Measurements from ENCODE around the gene RBPJL. TPM values are rescaled to one million over a fixed set of nuclear protein-coding genes. Genes with fewer than 3 reads are reported as not detected.

The RBPJL gene
- total RNA-seq, 2 donors from 2014 or later, result not detected

- intact Hi-C loops (cut with DNase I), result loop anchor here in 1 of 2 donors (1.0 kb wide), 1 partner anchor 9 kb away; no protein-coding TSS in a partner anchor
- DNase-seq (ENCODE audit: low spot score), result peak; percentile 86
Measured at GRCh38 chr20:45337367-45338120, 30.9 kb downstream of the RBPJL start.

GRCh38 chr20:45338121-45339030, 31.7 kb downstream of the RBPJL start:
- intact Hi-C loops (cut with DNase I), result no loop called here
- DNase-seq (ENCODE audit: low spot score), result peak; percentile 57

GRCh38 chr20:45339084-45339483, 32.4 kb downstream of the RBPJL start:
- DNase-seq (ENCODE audit: low spot score), result peak; percentile 38
- intact Hi-C loops (cut with DNase I), result no loop called here

- intact Hi-C loops (cut with DNase I), result no loop called here
- DNase-seq (ENCODE audit: low spot score), result no peak
Measured at GRCh38 chr20:45339799-45340198, 33.2 kb downstream of the RBPJL start.

GRCh38 chr20:45340236-45340847, 33.7 kb downstream of the RBPJL start:
- intact Hi-C loops (cut with DNase I), result no loop called here
- no peak for DNase-seq (ENCODE audit: low spot score)

- intact Hi-C loops (cut with DNase I), result no loop called here
- no peak for DNase-seq (ENCODE audit: low spot score)
Measured at GRCh38 chr20:45340951-45341350, 34.3 kb downstream of the RBPJL start.

- intact Hi-C loops (cut with DNase I), result no loop called here
- DNase-seq (ENCODE audit: low spot score), result no peak
Measured at GRCh38 chr20:45341579-45341938, 34.9 kb downstream of the RBPJL start.

- peak; percentile 84 for DNase-seq (ENCODE audit: low spot score)
- intact Hi-C loops (cut with DNase I), result no loop called here
Measured at GRCh38 chr20:45341939-45342854, 35.6 kb downstream of the RBPJL start.

GRCh38 chr20:45342855-45343531, 36.4 kb downstream of the RBPJL start:
- DNase-seq (ENCODE audit: low spot score), result no peak
- intact Hi-C loops (cut with DNase I), result no loop called here

- intact Hi-C loops (cut with DNase I), result no loop called here
- peak; percentile 34 for DNase-seq (ENCODE audit: low spot score)
Measured at GRCh38 chr20:45343532-45344167, 37.0 kb downstream of the RBPJL start.

GRCh38 chr20:45344168-45344860, 37.7 kb downstream of the RBPJL start:
- peak; percentile 86 for DNase-seq (ENCODE audit: low spot score)
- intact Hi-C loops (cut with DNase I), result no loop called here

GRCh38 chr20:45345104-45345936, 38.7 kb downstream of the RBPJL start:
- intact Hi-C loops (cut with DNase I), result no loop called here
- peak; percentile 74 for DNase-seq (ENCODE audit: low spot score)

GRCh38 chr20:45346291-45346718, 39.7 kb downstream of the RBPJL start:
- intact Hi-C loops (cut with DNase I), result no loop called here
- peak; percentile 17 for DNase-seq (ENCODE audit: low spot score)

- DNase-seq (ENCODE audit: low spot score), result peak; percentile 2
- intact Hi-C loops (cut with DNase I), result no loop called here
Measured at GRCh38 chr20:45346851-45347250, 40.2 kb downstream of the RBPJL start.

- intact Hi-C loops (cut with DNase I), result no loop called here
Measured at GRCh38 chr20:45347297-45347935, 40.8 kb downstream of the RBPJL start.

More at GRCh38 chr20:45347297-45347935, 40.8 kb downstream of the RBPJL start:
- DNase-seq (ENCODE audit: low spot score), result peak; percentile 72

All from posterior vena cava (tissue), 2 donors.